Measurements from ENCODE around the gene EFCAB6.

EFCAB6 gene

DNA sequence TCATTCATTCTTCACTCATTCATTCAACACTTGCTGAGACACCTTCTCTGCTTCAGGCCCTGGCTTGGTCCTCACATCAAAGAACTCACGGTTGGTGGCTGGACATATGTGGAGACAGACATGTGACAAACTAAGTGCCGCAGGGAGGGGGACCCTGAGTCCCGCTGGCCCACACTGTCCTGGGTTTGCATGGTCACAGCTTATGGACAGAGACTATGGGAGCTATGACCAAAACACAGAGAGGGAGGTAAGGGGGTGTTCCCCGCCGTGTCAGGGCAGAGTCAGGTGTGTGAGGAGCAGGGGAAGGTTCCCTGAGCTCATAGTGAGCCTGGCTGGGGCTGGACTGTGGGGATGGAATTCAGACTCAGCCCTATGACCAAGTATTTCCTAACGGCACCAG lies 277.2 kb downstream of the EFCAB6 start:
- in situ Hi-C loops (cut with MboI; ENCODE audit: low sequenced_read_pairs) = no loop called here

DNA sequence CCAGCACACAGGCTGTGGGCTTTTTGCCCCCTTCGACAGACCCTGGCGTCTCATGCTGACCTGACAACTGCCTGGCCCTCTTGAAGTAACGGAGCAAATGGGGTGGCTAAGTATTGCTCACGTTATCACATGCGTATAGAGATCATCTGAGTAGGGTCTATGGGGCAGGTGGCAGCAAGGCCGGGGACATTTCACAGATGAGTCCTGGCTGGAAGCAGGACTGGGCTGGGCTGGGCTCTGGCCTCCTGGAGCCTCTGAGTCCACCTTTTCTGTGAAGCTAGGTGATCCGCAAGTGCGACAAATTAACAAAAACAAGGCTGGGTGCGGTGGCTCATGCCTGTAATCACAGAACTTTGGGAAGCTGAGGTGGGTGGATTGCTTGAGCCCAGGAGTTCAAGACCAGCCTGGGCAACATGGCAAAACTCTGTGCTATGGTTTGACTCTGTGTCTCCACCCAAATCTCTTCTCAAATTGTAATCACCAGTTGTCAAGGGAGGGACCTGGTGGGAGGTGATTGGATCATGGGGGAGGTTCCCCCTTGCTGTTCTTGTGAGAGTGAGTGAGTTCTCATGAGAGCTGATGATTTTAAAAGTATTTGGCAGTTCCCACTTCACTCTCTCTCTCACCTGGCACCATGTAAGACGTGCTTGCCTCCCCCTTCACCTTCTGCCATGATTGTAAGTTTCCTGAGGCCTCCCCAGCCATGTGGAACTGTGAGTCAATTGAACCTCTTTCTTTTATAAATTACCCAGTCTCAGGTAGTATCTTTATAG lies 278.3 kb downstream of the EFCAB6 start:
- in situ Hi-C loops (cut with MboI; ENCODE audit: low sequenced_read_pairs) = no loop called here

- in situ Hi-C loops (cut with MboI; ENCODE audit: low sequenced_read_pairs) = no loop called here
Measured at GRCh38 chr22:43533156-43533530, 279.0 kb downstream of the EFCAB6 start.

DNA sequence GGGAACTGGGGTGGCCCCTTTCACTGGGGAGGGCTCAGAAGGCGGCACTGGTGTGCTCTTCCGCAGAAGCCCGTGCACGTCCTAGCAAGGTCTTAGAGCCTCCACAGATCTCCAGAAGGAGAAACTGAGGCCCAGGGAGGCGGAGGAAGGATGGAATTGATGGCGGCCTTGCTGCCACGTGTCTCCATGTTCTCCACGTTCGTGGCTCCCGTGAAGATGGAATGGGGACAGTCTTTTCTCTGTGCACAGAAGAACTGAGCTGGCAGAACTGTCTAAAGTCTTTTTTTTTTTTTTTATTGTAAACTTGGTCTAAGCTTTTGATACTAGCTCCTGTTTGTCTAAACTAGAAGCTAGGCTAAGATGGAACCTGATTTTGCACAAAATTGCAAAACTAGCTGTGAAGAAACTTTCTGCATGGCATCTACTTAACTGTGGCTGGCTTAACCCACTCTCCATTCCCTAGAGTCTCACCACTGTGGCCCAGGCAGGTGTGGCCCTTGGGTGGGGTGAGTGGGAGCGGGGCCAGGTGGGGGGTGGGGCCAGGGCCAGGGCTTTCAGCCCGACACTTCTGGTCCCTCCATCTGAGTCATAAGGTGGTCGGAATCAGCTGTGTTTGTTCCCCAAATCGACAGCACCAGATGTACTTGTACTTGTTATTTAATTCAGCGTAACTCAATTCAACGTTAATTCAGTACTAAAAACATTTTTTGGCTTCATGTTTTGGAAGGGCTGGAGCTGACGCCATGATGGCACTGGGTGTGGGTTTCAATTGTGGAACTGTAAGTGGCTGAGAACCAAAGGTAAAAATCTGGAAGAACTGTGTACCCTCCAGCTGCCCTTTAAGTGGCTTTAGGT lies 279.6 kb downstream of the EFCAB6 start:
- in situ Hi-C loops (cut with MboI; ENCODE audit: low sequenced_read_pairs) = no loop called here

GRCh38 chr22:43531651-43532050 lies 280.5 kb downstream of the EFCAB6 start:
- in situ Hi-C loops (cut with MboI; ENCODE audit: low sequenced_read_pairs) = no loop called here

DNA sequence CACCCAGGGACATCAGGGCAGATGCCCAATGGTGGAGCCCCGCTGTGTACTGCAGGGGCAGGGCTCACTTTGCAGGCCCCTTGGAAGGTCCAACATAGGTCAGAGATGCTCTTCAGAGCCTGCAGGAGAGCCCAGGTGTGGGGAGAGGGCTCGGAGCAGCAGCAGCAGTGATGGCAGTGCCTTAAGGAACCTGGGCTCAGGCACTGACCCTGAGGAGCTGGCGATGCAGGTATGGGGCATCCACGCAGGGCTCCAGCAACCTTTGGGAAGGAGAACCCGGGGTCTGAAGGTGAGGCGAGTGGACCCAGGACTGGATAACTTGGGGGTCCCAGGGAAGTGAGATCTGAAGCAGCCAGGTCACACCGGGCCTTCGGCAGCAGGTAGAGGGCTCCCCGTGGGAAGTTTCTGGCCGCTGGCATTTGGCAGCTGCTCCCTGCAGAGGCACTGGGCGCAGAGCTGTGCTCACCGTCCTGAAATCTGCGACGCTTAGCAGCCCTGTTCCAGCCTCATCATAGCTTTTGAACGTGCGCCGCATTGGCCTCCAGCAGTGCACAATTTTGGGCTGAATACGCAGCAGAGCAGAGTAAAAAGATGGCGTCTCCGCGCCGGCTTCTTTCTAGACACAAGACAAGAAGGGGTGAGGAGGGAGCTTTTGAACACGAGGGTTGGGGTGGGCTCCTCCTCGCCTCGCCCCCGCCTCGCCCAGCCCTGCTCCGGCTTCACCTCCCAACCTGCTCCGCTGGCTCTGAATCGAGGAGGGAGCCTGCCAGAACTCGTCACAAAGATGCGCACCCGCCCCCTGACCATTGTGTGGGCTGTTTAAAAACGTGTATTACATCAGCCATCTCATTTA lies 281.5 kb downstream of the EFCAB6 start:
- in situ Hi-C loops (cut with MboI; ENCODE audit: low sequenced_read_pairs) = no loop called here

DNA sequence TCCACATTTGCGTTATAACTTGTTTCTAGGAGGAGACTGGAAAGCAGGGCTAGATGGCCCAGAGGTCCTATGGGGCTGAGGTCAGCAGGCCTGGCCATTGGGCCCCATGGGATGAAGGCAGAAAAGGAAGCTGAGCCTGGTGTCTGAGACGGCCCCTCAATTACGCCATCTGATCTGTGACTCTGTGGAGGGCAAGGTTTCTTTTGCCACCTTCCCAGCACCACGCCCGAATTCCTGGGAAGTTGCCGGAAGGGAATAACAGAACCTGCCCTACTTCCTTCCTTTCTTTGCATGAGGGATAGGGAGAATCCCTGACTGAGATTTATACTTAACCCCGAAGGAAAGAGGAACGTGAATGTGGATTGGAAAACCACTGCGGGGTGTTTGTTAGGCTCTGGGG lies 282.2 kb downstream of the EFCAB6 start:
- in situ Hi-C loops (cut with MboI; ENCODE audit: low sequenced_read_pairs) = no loop called here

- in situ Hi-C loops (cut with MboI; ENCODE audit: low sequenced_read_pairs) = no loop called here
Measured at GRCh38 chr22:43529461-43529860, 282.6 kb downstream of the EFCAB6 start.

GRCh38 chr22:43528601-43529360 lies 283.3 kb downstream of the EFCAB6 start:
- in situ Hi-C loops (cut with MboI; ENCODE audit: low sequenced_read_pairs) = no loop called here

GRCh38 chr22:43526946-43527345 lies 285.2 kb downstream of the EFCAB6 start:
- in situ Hi-C loops (cut with MboI; ENCODE audit: low sequenced_read_pairs) = no loop called here

DNA sequence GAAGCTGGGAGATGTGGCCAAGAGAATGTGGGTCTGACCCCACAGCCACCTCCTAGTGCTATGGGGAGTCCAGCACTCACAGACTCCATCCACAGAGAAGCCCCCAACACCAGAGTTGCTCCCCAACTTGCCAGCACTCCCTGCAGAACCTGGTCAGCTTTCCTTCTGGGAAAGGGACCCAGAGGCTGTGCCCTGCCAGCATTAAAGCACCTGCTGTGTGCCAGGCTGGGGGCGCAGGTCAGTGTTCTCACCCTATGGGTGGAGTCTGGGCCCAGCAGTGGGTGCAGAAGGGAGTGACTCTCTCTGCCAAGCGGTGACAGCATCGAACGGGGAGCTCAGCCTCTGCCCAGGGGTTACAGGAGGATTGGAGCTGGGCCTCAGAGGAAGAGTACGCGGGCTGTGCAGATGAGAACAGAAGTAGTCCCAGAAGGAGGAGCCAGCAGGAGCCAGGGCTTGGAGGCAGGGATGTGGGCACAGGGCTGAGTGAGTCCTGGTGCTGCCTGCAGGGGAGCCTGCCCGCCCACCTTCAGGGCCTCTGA lies 285.9 kb downstream of the EFCAB6 start:
- in situ Hi-C loops (cut with MboI; ENCODE audit: low sequenced_read_pairs) = no loop called here

GRCh38 chr22:43521716-43522115 lies 290.4 kb downstream of the EFCAB6 start:
- in situ Hi-C loops (cut with MboI; ENCODE audit: low sequenced_read_pairs) = no loop called here

GRCh38 chr22:43520632-43521039 lies 291.5 kb downstream of the EFCAB6 start:
- in situ Hi-C loops (cut with MboI; ENCODE audit: low sequenced_read_pairs) = no loop called here

GRCh38 chr22:43516996-43517635 lies 295.0 kb downstream of the EFCAB6 start:
- in situ Hi-C loops (cut with MboI; ENCODE audit: low sequenced_read_pairs) = no loop called here

DNA sequence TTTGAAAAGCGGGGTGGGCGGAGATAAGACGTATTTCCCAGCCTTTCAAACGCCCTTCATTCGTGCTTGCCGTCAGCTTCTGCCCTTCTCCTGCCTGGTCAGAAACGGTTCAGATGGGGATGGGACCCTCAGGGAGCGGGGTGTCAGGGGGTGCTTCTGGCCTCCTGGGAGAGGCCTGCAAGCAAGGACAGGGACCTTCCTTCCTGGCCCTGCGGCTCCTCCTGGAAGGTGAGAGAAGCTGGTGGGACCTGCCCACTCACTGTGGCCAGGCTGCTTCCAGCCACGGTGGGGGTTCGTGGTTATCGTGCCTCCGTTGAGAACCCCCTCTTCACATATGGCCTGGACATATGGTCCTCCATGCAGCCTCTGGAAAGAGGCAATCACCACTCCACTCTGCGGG lies 295.7 kb downstream of the EFCAB6 start:
- in situ Hi-C loops (cut with MboI; ENCODE audit: low sequenced_read_pairs) = no loop called here

- in situ Hi-C loops (cut with MboI; ENCODE audit: low sequenced_read_pairs) = no loop called here
Measured at GRCh38 chr22:43515902-43516301, 296.2 kb downstream of the EFCAB6 start.

- in situ Hi-C loops (cut with MboI; ENCODE audit: low sequenced_read_pairs) = no loop called here
Measured at GRCh38 chr22:43515411-43515810, 296.7 kb downstream of the EFCAB6 start.

GRCh38 chr22:43514476-43515157 lies 297.5 kb downstream of the EFCAB6 start:
- in situ Hi-C loops (cut with MboI; ENCODE audit: low sequenced_read_pairs) = no loop called here

- in situ Hi-C loops (cut with MboI; ENCODE audit: low sequenced_read_pairs) = no loop called here
Measured at GRCh38 chr22:43512279-43512678, 299.8 kb downstream of the EFCAB6 start.

Data from hTERT RPE-1 (cell line).